SK-N-SH treated with all-trans-retinoic acid at 6 μM for 48 hours (cell line): ENCODE data around the gene MYO5C.

Experiments used
- ARNTL ChIP-seq: fragments of 450-650 bp; formaldehyde crosslinking; IDR thresholded peaks from 2 replicates; pipeline ENCODE4 v1.5.0; 2020; ENCODE audit warnings: low read depth, mild to moderate bottlenecking, moderate library complexity, borderline replicate concordance
- BACH2 ChIP-seq: fragments of 250-450 bp; sonication (Bioruptor Pico); IDR thresholded peaks from 2 replicates; pipeline ENCODE4 v1.9.0; 2021; ENCODE audit warnings: mild to moderate bottlenecking, borderline replicate concordance
- CREB5 ChIP-seq: fragments of 250-450 bp; sonication (Bioruptor Pico); IDR thresholded peaks from 2 replicates; pipeline ENCODE4 v1.5.1; 2020; ENCODE audit warnings: low read depth, mild to moderate bottlenecking, moderate library complexity
- ESRRG ChIP-seq: fragments of 250-450 bp; sonication (Bioruptor Pico); IDR thresholded peaks from 2 replicates; pipeline ENCODE4 v1.6.1; 2021; ENCODE audit warnings: mild to moderate bottlenecking
- ISL1 ChIP-seq: fragments of 250-450 bp; sonication (Bioruptor Pico); IDR thresholded peaks from 2 replicates; pipeline ENCODE4 v2.1.2; 2022; ENCODE audit warnings: mild to moderate bottlenecking, moderate library complexity
- OSR1 ChIP-seq: fragments of 250-450 bp; sonication (Bioruptor Pico); IDR thresholded peaks from 2 replicates; pipeline ENCODE4 v1.8.0; 2022; ENCODE audit warnings: moderate library complexity, mild to moderate bottlenecking, inconsistent platforms
- PATZ1 ChIP-seq: fragments of 250-450 bp; sonication (Bioruptor Pico); IDR thresholded peaks from 2 replicates; pipeline ENCODE4 v1.8.0; 2020; ENCODE audit warnings: mild to moderate bottlenecking, moderate library complexity, borderline replicate concordance
- POU6F1 ChIP-seq: fragments of 250-450 bp; sonication (Bioruptor Pico); IDR thresholded peaks from 2 replicates; pipeline ENCODE4 v1.8.0; 2021; ENCODE audit warnings: low read depth, mild to moderate bottlenecking, moderate library complexity, borderline replicate concordance
- PPARA ChIP-seq: fragments of 250-450 bp; sonication (Bioruptor Pico); IDR thresholded peaks from 2 replicates; pipeline ENCODE4 v1.5.0; 2020; ENCODE audit warnings: mild to moderate bottlenecking, borderline replicate concordance
- RARB ChIP-seq: fragments of 250-450 bp; sonication (Bioruptor Pico); IDR thresholded peaks from 2 replicates; pipeline ENCODE4 v1.8.0; 2021; ENCODE audit warnings: mild to moderate bottlenecking, moderate library complexity
- SNAI2 ChIP-seq: fragments of 250-450 bp; sonication (Bioruptor Pico); IDR thresholded peaks from 2 replicates; pipeline ENCODE4 v1.5.0; 2020; ENCODE audit warnings: mild to moderate bottlenecking, moderate library complexity
- ZFP30 ChIP-seq: fragments of 450-650 bp; formaldehyde crosslinking; IDR thresholded peaks from 2 replicates; pipeline ENCODE4 v1.5.0; 2022; ENCODE audit warnings: mild to moderate bottlenecking, moderate library complexity
- ZNF70 ChIP-seq: fragments of 450-650 bp; formaldehyde crosslinking; IDR thresholded peaks from 2 replicates; pipeline ENCODE4 v1.5.0; 2020; ENCODE audit warnings: mild to moderate bottlenecking, moderate library complexity
- ZNF8 ChIP-seq: fragments of 450-650 bp; formaldehyde crosslinking; IDR thresholded peaks from 2 replicates; pipeline ENCODE4 v1.5.0; 2020; ENCODE audit warnings: mild to moderate bottlenecking, moderate library complexity

GRCh38 chr15:52287114-52287513 is 8.5 kb downstream of the MYO5C start:
- TF ChIP-seq SNAI2 (CRISPR knock-in tag) (no peak), BACH2 (no peak), CREB5 (CRISPR knock-in tag) (no peak), OSR1 (CRISPR knock-in tag) (no peak), PPARA (CRISPR knock-in tag) (no peak), POU6F1 (CRISPR knock-in tag) (no peak), ESRRG (no peak), PATZ1 (CRISPR knock-in tag) (no peak), ISL1 (CRISPR knock-in tag) (no peak), ARNTL (CRISPR knock-in tag) (no peak), ZNF70 (CRISPR knock-in tag) (no peak), ZFP30 (CRISPR knock-in tag) (no peak), RARB (CRISPR knock-in tag) (no peak), ZNF8 (CRISPR knock-in tag) (no peak)
